Lung (tissue), 12 donors: Measurements from ENCODE around the gene RPS6KA2. TPM values are rescaled to one million over a fixed set of nuclear protein-coding genes. Genes with fewer than 3 reads are reported as not detected.

Experiments used
- ATAC-seq: fragments of 200-7000 bp; cut with Tn5 transposase; one replicate; pipeline ENCODE4 v1.9.1; 2020; ENCODE audit warnings: moderate number of reproducible peaks; ENCODE audit not compliant: insufficient read depth, low FRiP score
- DNase-seq, 3 donors: peaks; one replicate each; pipeline ENCODE4 v3.0.0-alpha.2; 2013 to 2017
- H3K27ac ChIP-seq, 2 donors: one replicate each; pipeline ENCODE4 v1.5.1; 2013; ENCODE audit warnings: mild to moderate bottlenecking in 2 of 2, moderate library complexity in 2 of 2, control low read depth in 1 of 2, inconsistent platforms in 1 of 2, low read depth in 1 of 2, low read length in 1 of 2
- H3K27me3 ChIP-seq, 3 donors: one replicate each; pipeline ENCODE4 v1.5.1; 2013; ENCODE audit warnings: low read length in 2 of 3; ENCODE audit not compliant: control insufficient read depth in 3 of 3, insufficient read depth in 3 of 3
- H3K36me3 ChIP-seq, 4 donors: one replicate each; pipeline ENCODE4 v1.5.1; 2013; ENCODE audit warnings: low read length in 4 of 4, mild to moderate bottlenecking in 1 of 4, moderate library complexity in 1 of 4; ENCODE audit not compliant: control insufficient read depth in 4 of 4, insufficient read depth in 4 of 4
- H3K4me1 ChIP-seq, 5 donors: one replicate each; pipeline ENCODE4 v1.5.1; 2013; ENCODE audit warnings: low read length in 5 of 5, mild to moderate bottlenecking in 2 of 5, moderate library complexity in 1 of 5; ENCODE audit not compliant: control insufficient read depth in 5 of 5, insufficient read depth in 5 of 5
- H3K4me3 ChIP-seq: one replicate; pipeline ENCODE4 v1.5.1; 2013; ENCODE audit warnings: mild to moderate bottlenecking, control low read depth, moderate library complexity
- H3K9ac ChIP-seq, 2 donors: one replicate each; pipeline ENCODE4 v1.5.1; 2013; ENCODE audit warnings: low read length in 2 of 2, control low read depth in 1 of 2; ENCODE audit not compliant: insufficient read depth in 1 of 2
- H3K9me3 ChIP-seq, 4 donors: one replicate each; pipeline ENCODE4 v1.5.1; 2013; ENCODE audit warnings: low read length in 3 of 4, mild to moderate bottlenecking in 1 of 4, moderate library complexity in 1 of 4; ENCODE audit not compliant: control insufficient read depth in 4 of 4, insufficient read depth in 3 of 4
- WGBS, 2 donors: extraction: QIAGEN DNeasy Blood & Tissue Kit; methylation state at CpG; one replicate each; pipeline ENCODE4 v1.1.7; 2013; 5-methylcytosine and 5-hydroxymethylcytosine counted together
- polyA plus RNA-seq, 2 donors: library from polyadenylated mRNA; stranded (reverse); fragments of 200-250 nt; gene quantifications; one replicate each; pipeline ENCODE4 v1.2.1, GENCODE V29; 2013
- total RNA-seq, 2 donors: library from RNA; depleted of rRNA in 1 of 2; stranded (reverse); fragments of >200 nt in 1 of 2; gene quantifications; one replicate each; pipeline ENCODE4 v1.2.1, GENCODE V29; 2014 to 2021
- TF ChIP-seq, protein P1 (sequence below): IDR thresholded peaks from 2 replicates; pipeline ENCODE4 v1.5.1; 2012; ENCODE audit warnings: mild to moderate bottlenecking; ENCODE audit errors: control extremely low read depth, extremely low read depth
- donor health status: control.
- donor health status: control.
- donor health status: Bipolar disorder and iron deficiency.
- donor health status: healthy.
- donor health status: DM: yes; HTN: yes; CAD: no.

RPS6KA2 gene
- total and polyA plus RNA-seq, 4 donors, result 61.9 to 185 (median 105) TPM

DNA sequence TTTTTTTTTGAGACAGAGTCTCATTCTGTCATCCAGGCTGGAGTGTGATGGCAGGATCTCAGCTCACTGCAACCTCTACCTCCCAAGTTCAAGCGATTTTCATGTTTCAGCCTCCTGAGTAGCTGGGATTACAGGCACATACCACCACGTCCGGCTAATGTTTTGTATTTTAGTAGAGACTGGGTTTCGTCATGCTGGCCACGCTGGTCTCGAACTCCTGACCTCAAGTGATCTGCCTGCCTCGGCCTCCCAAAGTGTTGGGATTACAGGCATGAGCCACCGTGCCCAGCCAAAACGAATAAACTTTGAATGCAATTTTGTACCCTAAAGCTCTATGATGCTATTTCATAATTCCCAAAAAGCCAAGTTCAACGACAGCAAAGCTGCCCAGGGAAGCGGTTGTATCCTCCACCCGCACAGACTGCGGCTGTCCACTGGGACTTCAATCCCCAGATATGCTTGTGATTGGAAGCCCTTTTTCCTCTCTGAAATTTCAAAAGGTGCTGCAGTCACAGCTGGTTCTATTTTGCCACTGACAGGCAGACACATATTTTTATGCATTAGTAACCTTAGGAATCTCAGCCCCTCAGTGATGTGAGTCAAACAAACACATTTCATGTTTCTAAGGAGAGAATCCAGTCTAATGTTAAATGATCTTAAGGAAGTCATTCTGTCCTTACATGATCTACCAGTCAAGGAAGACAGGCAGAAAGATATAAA lies 31.8 kb downstream of the RPS6KA2 start:
- peaks cover 0 to 30% (median 0%) of the 10 kb centered on the region in 5 donors for H3K4me1 ChIP-seq
- TF ChIP-seq, protein P1, sequence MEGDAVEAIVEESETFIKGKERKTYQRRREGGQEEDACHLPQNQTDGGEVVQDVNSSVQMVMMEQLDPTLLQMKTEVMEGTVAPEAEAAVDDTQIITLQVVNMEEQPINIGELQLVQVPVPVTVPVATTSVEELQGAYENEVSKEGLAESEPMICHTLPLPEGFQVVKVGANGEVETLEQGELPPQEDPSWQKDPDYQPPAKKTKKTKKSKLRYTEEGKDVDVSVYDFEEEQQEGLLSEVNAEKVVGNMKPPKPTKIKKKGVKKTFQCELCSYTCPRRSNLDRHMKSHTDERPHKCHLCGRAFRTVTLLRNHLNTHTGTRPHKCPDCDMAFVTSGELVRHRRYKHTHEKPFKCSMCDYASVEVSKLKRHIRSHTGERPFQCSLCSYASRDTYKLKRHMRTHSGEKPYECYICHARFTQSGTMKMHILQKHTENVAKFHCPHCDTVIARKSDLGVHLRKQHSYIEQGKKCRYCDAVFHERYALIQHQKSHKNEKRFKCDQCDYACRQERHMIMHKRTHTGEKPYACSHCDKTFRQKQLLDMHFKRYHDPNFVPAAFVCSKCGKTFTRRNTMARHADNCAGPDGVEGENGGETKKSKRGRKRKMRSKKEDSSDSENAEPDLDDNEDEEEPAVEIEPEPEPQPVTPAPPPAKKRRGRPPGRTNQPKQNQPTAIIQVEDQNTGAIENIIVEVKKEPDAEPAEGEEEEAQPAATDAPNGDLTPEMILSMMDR, result no peak
- H3K9ac ChIP-seq, result no peak overlapping the region
- H3K4me3 ChIP-seq, result no peak overlapping the region
- no peak for ATAC-seq
- 93 to 94% methylated on average over 13 of the region's 13 CpGs for WGBS, 2 donors
- no peaks in the 10 kb centered on the region for H3K9me3 ChIP-seq
- H3K36me3 ChIP-seq, result no peaks in the 10 kb centered on the region
- no peaks in the 10 kb centered on the region for H3K27me3 ChIP-seq
- no peak overlapping the region for H3K27ac ChIP-seq
- no peak for DNase-seq

- no peaks in the 10 kb centered on the region for H3K9me3 ChIP-seq
- H3K27ac ChIP-seq, result no peak overlapping the region
- ATAC-seq (no peak), DNase-seq (no peak)
- no peak overlapping the region for H3K9ac ChIP-seq
- TF ChIP-seq, protein P1, result no peak
- H3K4me3 ChIP-seq, result no peak overlapping the region
- no peaks in the 10 kb centered on the region for H3K27me3 ChIP-seq
- no peaks in the 10 kb centered on the region for H3K36me3 ChIP-seq
- H3K4me1 ChIP-seq, result peaks cover 0 to 28% (median 0%) of the 10 kb centered on the region in 5 donors
- WGBS, 2 donors, result 88 to 91% methylated on average over 9 of the region's 9 CpGs
Observed at GRCh38 chr6:166592821-166593220, 34.2 kb downstream of the RPS6KA2 start.

- Histone ChIP-seq H3K9ac (no peak overlapping the region), H3K36me3 (no peaks in the 10 kb centered on the region), H3K27ac (peak overlapping the region in 1 of 2 donors; percentile 6), H3K27me3 (no peaks in the 10 kb centered on the region), H3K9me3 (no peaks in the 10 kb centered on the region), H3K4me1 (peaks cover 0 to 23% (median 0%) of the 10 kb centered on the region in 5 donors), H3K4me3 (no peak overlapping the region)
- TF ChIP-seq, protein P1, result no peak
- 87 to 92% methylated on average over 7 of the region's 7 CpGs for WGBS, 2 donors
- ATAC-seq (no peak), DNase-seq (no peak)
Observed at GRCh38 chr6:166591961-166592520, 35.0 kb downstream of the RPS6KA2 start.
